T-helper 22 cell (primary cell): ENCODE measurements around the gene NDRG4.

Source experiments
- DNase-seq: peaks from one replicate; pipeline ENCODE4 v3.0.0-alpha.2; 2020; ENCODE audit warnings: low read depth

NDRG4 gene

DNA sequence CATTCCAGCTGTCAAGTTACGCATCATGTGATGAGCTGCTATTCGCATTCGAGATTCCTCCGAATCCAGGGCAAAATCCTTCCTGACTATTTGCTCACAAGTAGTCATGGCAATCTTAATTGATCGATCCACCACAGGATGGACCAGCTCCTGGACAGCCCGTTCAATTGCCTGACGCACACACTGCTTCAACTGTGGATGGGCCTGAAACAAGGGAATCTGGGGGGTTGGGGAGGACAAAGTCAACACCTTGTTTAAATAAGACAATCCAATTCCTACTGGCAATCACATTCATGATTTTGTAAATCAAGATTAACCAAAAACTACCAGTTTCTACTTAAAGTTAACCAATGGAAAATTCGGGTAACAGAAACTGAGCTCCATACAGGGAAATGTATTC lies 43.7 kb downstream of the NDRG4 start:
- DNase-seq, result no peak

DNA sequence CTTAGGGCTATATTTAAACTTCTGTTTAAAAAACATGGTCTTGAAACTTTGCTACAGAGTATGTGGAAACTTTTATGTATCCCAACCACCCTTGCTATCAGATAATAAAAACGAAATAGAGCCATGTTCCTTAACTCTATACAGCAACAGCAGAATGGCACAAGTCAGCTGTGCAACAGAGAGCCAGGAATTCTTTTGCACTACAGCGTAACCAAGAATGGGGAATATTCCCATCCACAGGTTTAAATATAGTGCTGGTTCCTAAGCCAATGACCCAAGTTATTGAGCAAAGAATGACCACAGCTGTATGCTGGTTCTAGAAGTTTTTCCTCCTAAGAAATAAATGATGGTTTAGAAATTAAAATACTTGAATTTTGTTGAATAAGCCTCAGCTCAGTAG lies 48.4 kb downstream of the NDRG4 start:
- DNase-seq, result no peak

DNA sequence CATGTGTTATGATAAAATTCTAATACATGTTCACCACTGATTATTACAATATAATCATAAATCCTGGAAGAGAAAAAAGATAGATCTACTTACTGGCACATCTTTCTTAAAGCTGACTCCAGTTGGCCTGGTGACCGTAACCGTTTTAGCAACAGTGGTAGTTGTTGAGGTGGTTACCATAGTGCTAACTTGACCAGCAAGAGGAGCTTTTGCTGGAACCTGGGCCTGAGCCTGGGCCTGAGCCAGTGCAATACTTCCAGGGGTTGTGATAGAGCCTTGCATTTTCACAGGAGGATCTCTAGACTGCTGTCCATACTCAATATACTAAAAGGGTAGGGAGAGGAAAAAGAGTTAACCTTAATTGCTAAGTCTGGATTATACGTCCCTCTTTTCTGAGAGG lies 51.6 kb downstream of the NDRG4 start:
- no peak for DNase-seq

DNA sequence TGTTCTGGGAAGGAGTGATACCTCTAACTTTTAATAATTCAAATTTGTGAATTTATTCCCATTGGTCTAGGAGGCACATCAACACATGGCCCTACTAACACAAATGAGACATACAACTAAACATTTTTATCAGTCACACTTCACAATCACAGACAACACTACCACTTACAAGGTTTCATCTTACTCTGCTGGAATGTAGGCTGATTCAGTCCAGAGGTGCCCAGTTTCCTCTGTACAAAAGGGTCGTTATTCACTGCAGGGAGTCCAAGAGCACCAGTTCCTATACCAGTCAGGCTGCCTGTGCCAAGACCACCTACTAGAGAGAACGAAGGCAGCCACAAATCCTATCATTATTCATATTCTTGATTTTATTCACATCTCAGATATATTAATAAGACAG lies 56.7 kb downstream of the NDRG4 start:
- DNase-seq, result no peak
